ENCODE results near the gene ADRB1.

ADRB1 gene

DNA sequence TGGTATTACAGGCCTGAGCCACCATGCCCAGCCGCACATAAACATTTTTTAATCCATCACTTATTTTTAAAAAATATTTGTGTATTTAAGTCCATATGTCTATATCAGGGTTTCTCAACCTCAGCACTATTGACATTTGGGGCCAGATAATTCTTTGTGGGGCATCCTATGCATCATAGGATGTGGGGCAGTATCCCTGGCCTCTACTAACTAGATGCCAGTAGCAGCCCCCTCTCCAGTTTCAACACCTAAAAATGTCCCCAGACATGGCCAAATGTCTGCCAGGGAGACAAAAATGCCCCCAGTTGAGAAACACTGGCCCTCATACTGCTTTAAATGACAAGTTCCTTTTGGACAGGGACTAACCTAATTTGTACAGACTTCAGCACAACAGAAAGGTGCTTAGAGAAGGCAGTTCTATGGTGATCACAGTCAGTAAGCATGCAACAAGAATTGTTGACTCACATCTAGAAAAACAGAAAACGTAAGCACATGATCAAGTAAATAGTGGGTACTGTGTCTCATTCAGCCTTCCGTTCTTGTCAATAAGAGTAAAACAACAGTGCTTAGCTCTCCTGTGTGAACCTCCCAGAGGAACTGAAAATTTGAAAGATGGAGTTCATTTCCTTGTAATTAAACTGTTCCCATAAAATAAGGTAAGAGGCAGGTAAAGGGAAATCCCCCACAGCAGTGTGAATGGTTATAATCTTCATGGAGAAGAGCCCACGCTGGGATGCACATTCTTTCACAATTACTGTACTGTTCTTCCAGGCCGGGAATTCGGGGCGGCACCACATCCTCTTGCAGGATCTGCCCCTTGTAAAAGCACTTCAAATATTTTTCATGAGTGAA lies 17.3 kb upstream of the ADRB1 start:
- DNase-seq (ENCODE audit: low spot score) = no peak

DNA sequence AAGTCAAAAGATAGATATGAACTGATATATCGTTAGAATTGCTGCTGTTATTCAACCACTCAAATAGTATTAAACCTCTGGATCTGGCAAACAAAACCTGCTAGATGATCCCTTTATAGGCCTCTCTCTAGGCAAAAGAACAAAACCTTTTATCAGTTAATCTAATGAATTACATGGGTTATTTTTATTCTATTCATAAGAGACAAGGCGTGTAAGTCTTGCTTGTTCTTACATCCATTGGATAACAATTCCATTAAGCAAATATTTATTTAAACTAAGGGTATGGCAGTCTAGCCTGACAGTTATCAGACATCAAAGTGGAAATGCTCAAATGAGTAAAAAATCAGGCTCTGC lies 16.6 kb upstream of the ADRB1 start:
- no peak for DNase-seq (ENCODE audit: low spot score)

DNA sequence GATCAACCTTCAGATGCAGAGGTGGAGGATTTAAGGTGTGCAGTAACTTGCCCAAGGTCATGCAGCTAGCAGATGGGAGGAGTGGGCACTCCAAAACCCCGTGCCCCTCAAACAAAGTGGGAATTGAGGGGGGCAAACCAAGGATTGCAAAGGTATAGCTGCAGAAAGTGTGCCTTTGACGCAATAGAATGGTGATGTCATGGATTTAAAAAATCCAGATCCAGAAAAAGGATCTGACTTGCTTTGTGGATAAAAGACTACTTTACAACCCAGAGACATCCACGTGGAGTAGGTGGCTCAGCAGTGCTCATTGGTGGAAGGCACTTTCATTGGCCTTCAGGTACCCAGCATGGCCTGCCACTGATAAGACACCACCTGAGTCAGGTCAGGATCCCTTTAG lies 15.7 kb upstream of the ADRB1 start:
- no peak for DNase-seq (ENCODE audit: low spot score)

DNA sequence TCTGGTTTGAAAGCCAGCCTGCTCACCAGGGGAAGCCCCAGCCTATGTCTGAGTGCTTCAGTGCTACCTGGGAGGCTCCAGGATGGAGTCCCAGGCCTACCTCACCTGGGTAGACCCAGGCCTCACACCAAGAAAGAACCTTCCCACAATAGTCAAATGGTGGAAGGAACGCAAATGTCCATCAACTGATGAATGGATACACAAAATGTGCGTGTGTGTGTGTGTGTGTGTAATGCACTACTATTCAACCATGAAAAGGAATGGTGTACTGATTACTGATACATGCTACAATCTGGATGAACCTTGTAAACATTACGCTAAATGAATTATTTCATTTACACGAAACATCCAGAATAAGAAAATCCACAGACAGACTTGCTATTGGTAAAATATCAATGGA lies 15.2 kb upstream of the ADRB1 start:
- DNase-seq (ENCODE audit: low spot score) = no peak

DNA sequence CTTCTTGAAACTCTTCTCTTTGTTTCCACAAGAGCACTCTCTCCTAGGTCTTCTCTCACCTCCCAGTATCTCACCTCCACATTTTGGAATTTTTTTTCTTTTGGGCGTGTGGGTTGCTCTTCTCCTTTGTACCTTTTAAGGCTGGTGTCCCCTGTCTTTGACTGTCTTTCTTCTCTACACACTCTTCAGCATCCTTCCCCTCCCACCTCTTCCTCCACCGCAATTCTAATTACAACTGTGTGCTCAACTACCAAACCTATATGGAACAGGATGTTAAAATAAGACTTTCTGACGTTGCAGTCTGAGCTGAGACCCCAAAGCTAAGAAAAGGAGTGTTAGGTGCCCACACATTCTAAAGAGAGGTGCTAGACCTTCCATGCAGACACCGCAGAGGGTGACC lies 14.0 kb upstream of the ADRB1 start:
- no peak for DNase-seq (ENCODE audit: low spot score)

DNA sequence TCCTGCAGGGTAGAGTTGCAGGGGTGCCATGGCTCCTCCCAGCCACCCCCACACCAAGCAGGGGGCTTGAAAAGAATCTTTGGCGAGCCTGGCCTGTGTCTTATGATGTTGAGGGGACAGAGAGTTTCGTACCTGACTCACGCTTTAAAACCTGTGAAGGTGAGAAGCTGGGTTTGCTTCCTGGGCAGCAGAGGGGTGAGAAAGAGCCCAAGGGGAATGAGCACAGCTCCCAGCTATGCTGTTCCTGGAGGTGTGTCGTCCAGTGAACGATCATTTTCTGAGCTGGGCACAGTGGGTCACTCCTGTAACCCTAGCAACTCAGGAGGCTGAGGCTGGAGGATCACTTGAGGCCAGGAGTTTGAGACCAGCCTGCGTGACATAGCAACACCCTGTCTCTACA lies 13.5 kb upstream of the ADRB1 start:
- DNase-seq (ENCODE audit: low spot score) = no peak

DNA sequence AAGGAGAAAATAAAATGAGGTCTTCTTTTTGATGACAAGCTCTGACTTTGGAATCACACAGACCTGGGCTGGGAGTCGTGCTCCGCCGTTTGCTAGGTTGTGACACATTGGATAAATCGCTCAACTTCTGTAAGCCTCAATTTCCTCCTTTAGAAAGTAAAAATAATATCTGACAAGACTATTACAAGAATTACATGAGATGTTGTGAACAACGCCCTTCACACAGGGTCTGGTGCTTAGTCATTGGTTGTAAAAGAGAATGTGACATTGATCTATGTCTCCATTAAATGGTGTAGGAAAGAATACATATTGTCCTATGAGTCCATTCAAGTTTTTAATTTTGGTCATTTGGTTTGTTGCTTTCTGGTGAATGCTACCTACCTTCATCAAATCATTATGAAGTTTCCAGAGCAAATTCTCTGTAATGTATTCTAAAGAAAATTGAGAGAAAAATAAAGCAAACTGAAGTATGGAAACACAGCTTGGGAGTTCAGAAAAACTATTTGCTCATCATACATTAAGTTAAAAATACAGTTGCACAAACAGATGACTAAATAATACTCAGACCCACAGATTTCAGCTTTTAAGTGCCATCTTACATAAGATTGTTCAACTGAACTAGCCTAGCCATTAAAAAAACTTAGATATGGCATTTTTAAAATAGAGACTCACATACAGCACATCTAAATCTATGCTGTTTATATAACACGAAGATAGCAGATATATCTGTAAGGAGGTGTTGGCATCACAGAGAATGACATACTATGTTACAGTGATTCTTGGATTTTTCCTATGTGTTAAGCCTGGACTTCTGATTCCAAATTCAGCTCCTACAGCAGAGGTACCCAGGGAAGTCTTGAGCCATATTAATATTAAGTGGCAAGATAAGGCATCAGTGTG lies 12.3 kb upstream of the ADRB1 start:
- no peak for DNase-seq (ENCODE audit: low spot score)

DNA sequence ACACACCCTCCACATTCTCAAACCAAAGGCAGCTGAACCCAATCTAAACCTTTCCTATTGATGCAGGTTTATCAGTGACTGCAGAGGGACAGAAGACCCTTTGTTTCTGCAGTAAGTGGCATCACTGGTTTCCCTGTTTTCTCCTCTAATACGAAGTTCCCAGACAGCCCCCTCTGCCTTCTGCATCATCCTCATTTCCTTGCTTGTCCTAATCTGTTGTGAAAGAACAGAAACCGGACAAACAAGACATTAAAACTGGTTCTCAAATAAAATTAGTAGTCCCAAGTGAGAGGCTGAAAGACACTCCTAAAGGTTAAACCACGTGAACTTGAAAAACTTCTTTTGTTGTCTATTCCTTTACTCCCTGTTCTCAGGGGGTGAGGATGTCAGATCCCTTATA lies 10.1 kb upstream of the ADRB1 start:
- no peak for DNase-seq (ENCODE audit: low spot score)

DNA sequence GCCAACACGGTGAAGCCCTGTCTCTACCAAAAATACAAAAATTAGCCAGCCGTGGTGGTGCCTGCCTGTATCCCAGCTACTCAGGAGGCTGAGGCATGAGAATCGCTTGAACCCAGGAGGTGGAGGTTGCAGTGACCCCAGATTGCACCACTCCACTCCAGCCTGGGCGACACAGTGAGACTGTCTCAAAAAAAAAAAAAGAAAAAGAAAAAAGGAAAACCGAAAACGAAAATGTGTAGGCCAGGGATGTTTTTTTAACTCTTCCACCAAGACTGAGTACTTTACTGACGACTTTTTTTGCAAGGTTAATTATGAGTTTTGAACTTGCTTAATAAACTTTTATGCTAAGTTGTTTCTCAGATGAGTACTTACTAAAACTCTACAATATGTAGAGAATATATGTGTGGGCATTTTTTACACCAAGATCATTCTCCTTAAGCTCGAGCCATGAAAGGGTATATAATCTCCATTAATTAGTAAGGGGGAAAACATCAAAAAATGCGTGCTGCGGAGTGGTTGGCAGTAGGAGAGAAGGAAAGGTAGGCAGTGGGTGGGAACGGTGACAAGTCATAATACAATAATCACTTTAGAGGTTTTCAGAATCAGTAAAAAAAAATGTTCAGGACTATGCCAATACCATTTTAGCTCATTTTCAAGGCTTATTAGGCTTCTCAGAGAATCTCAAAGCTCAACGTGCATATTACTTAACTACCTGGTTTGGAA lies 8.6 kb upstream of the ADRB1 start:
- DNase-seq (ENCODE audit: low spot score) = no peak

DNA sequence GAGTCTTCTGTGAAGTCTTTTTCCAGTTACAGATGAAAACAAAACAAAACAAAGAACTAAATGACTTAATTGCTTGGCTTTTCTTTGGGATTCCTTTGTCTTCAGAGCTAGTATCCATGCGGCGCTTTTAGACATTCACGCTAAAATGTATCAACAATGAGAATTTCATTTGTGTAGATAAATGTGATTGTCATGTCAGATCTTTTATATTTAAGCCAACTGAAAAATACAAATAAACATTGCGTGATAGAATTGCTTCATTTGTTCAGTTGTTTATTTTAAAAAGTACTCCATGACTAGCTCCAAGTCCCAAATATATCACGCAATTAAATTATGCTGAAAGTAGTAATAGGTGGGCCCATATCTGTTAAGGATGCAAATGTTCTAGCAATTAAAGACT lies 7.9 kb upstream of the ADRB1 start:
- DNase-seq (ENCODE audit: low spot score) = no peak

DNA sequence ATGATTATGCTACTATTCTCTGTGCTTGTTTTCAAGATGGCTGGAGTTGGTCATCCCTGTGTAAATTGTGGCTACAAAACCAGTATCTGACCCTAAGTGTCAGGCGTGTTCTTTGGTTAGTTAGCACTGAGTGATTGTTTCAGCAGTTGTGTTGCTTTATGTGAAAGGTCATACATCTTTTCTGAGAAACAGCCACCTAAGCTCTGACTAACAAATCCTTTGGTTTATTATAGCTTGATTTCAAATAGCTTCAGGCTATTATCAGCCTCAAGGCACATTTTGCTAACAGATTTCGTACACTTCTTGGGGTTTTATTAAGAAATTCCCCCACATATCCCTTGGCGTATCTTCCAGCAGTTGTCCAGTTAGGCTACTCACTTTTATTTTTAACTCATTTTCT lies 4.8 kb upstream of the ADRB1 start:
- DNase-seq (ENCODE audit: low spot score) = no peak

DNA sequence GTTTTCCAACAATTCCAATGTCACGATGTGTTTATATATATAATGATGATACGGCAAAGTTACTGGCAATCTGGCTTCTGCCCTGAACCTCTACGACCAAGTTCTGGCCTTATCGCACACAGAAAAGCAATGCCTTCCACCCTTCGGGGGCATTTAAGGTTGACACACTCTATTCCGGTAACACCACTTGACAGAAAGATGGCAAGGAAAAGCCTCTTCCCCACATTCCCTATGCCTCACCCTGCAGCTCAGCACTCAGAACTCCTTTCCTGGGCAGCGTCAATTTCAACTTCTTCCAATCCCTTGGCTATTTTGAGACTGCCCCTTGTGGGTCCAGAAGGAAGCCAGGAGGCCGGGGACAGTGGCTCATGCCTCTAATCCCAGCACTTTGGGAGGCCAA lies 2.5 kb upstream of the ADRB1 start:
- DNase-seq (ENCODE audit: low spot score) = no peak

DNA sequence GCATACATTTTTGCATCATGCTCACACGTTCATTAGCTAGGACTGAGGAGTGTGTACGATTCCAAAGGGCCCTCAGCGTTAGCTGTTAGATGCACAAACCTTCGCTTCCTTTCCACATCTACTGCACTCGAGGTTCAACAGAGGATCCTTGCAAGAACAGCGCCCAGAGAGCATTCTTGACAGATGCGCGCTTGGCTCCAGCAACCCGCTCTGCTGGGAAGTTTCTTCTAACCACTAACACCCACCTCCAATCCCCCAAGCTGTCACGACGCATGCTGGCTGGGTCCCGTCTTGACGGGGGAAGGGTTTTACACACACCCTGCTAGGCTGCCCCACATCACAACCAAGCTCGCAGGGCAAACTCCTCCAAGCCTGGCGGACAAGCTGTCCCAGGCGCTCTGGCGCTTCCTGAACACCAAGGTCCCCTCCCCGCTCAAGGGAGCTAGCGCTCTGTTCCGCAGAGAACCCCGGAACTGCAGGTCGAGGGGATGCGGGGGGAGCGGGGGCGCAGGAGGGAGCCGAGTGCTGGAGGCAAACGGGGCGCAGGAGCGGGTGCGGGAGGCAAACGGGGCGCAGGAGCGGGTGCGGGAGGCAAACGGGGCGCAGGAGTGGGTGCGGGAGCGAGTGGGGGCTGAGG lies 653 bp upstream of the ADRB1 start:
- no peak for DNase-seq (ENCODE audit: low spot score)

DNA sequence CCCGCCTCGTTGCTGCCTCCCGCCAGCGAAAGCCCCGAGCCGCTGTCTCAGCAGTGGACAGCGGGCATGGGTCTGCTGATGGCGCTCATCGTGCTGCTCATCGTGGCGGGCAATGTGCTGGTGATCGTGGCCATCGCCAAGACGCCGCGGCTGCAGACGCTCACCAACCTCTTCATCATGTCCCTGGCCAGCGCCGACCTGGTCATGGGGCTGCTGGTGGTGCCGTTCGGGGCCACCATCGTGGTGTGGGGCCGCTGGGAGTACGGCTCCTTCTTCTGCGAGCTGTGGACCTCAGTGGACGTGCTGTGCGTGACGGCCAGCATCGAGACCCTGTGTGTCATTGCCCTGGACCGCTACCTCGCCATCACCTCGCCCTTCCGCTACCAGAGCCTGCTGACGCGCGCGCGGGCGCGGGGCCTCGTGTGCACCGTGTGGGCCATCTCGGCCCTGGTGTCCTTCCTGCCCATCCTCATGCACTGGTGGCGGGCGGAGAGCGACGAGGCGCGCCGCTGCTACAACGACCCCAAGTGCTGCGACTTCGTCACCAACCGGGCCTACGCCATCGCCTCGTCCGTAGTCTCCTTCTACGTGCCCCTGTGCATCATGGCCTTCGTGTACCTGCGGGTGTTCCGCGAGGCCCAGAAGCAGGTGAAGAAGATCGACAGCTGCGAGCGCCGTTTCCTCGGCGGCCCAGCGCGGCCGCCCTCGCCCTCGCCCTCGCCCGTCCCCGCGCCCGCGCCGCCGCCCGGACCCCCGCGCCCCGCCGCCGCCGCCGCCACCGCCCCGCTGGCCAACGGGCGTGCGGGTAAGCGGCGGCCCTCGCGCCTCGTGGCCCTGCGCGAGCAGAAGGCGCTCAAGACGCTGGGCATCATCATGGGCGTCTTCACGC lies 825 bp downstream of the ADRB1 start:
- no peak for DNase-seq (ENCODE audit: low spot score)

DNA sequence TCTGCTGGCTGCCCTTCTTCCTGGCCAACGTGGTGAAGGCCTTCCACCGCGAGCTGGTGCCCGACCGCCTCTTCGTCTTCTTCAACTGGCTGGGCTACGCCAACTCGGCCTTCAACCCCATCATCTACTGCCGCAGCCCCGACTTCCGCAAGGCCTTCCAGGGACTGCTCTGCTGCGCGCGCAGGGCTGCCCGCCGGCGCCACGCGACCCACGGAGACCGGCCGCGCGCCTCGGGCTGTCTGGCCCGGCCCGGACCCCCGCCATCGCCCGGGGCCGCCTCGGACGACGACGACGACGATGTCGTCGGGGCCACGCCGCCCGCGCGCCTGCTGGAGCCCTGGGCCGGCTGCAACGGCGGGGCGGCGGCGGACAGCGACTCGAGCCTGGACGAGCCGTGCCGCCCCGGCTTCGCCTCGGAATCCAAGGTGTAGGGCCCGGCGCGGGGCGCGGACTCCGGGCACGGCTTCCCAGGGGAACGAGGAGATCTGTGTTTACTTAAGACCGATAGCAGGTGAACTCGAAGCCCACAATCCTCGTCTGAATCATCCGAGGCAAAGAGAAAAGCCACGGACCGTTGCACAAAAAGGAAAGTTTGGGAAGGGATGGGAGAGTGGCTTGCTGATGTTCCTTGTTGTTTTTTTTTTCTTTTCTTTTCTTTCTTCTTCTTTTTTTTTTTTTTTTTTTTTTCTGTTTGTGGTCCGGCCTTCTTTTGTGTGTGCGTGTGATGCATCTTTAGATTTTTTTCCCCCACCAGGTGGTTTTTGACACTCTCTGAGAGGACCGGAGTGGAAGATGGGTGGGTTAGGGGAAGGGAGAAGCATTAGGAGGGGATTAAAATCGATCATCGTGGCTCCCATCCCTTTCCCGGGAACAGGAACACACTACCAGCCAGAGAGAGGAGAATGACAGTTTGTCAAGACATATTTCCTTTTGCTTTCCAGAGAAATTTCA lies 1.7 kb downstream of the ADRB1 start:
- DNase-seq (ENCODE audit: low spot score) = no peak

DNA sequence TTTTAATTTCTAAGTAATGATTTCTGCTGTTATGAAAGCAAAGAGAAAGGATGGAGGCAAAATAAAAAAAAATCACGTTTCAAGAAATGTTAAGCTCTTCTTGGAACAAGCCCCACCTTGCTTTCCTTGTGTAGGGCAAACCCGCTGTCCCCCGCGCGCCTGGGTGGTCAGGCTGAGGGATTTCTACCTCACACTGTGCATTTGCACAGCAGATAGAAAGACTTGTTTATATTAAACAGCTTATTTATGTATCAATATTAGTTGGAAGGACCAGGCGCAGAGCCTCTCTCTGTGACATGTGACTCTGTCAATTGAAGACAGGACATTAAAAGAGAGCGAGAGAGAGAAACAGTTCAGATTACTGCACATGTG lies 2.4 kb downstream of the ADRB1 start:
- no peak for DNase-seq (ENCODE audit: low spot score)

DNA sequence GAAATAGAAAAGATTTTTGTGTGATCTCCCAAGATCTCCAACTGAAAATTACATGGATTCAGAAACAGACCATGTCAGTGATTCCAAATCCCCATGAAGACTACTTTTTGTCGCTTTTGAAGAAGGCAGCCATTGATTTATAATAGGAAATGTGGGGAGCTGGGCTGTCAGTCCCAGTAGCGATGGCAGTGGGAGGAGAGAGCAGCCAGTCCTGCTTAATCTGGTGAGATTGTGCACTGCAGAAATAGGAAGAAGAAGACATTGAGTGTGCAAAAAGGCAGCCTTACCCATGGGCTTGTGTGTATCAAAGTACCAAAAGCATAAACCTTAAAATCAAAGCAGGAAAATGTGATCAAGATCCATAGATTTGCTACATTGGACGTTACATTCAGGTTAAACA lies 4.8 kb downstream of the ADRB1 start:
- no peak for DNase-seq (ENCODE audit: low spot score)

DNA sequence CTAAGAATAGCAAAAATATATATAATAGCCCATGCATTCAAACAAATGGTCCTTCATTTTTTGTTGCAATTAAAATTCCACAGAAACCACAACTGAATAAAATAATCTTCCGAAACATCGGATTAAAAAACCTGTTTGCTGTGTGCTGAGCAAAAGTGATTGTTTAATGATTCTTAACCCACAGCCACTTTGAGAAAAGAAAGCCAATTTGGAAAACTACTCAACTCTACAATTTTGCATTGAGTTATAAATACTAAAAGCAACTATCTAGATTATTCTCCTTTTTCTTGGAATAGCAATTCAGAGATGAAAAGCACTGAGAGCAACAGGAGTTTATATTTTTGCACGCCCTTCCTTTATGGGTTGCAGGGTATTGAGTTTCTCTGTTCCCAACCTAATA lies 8.0 kb downstream of the ADRB1 start:
- DNase-seq (ENCODE audit: low spot score) = no peak

DNA sequence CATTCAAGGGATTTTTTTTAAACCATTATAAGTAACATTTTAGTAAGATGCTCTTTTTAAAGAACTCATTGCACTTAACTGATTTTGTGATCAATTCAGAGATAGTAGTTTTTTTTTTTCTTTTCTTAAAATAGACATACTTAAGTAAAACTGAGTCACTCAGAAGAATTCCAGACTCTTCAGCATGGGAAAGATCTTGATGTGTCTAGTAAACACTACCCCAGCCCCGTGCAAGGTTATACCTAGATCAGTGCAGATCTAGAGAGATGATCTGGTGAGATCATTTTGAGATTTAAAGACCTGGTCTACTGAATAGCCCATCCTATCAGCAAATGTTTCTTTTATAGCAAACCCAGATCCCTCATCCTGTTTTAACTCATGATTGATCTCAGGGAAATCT lies 8.6 kb downstream of the ADRB1 start:
- DNase-seq (ENCODE audit: low spot score) = no peak

DNA sequence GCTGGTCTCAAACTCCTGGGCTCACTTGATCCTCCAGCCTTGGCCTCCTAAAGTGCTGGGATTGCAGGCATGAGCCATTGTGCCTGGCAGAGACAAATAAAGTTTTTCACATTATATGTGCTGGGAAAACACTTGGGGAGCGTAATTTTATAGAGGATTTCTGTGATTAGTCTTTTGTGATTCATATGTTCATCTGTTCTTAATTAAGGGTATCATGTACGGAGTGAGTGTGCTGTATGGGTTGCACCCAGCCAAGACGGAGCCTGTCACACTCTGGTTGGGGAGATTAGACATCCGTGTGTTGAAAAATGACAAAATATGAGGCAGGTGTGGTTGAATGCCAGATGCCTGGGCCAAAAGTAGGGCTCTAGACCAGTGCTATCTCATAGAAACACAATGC lies 10.3 kb downstream of the ADRB1 start:
- DNase-seq (ENCODE audit: low spot score) = no peak
